RWPE1 (cell line): ENCODE measurements around the gene NUP214.
"Not testable (repeated sequence)": the region's sequence is repeated elsewhere in the genome, so short reads cannot be mapped to it uniquely, and the experiment has no call there.

Experiments
- CTCF ChIA-PET: fragments of 350-600 bp; sonication (Branson Sonifier 250); formaldehyde crosslinking; extraction: SDS; loops from one replicate; lab custom pipeline; 2021; lab: Yijun Ruan, JAX
- POLR2A ChIA-PET: fragments of 400-600 bp; formaldehyde crosslinking; extraction: SDS; loops from one replicate; lab custom pipeline; 2020; ENCODE audit warnings: antibody characterized with exemption; ENCODE audit not compliant: low non-redundant PET; lab: Yijun Ruan, JAX
- DNase-seq: peaks from one replicate; pipeline ENCODE4 v3.0.0; 2012; ENCODE audit warnings: low spot score
- H3K27ac ChIP-seq: fragments of 450-650 bp; 2 replicates; pipeline ENCODE4 v1.5.1; 2017
- TF ChIP-seq, protein P1 (sequence below): fragments of 450-650 bp; conservative IDR thresholded peaks from 2 replicates; pipeline ENCODE4 v1.5.1; 2017; ENCODE audit warnings: low read depth, mild to moderate bottlenecking

NUP214 gene

DNA sequence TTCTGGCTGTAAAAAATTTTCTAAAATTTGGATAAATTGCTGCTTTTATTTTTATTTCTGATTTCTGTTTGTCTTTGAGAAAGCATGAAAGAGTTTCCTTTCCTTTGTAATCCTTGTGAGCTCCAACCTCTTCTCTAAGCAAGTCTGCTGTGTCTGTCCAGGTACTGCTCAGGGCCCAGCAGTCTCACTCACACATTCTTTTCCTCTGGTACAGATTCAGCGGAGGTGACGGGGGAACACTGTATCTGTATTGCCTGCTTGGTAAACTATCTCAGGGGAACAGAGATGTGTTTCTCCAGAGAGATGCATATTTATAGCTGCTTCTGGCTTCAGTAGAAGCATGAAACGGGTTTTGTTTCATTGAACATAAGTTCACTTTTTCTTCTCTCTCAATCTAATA, 60.5 kb downstream of the NUP214 start:
- ChIA-PET POLR2A (no interaction called here), CTCF (interaction anchor here (1.4 kb wide), 1 partner anchor 150 kb away, joined by 6 read pairs; no protein-coding TSS in a partner anchor)
- TF ChIP-seq, protein P1, sequence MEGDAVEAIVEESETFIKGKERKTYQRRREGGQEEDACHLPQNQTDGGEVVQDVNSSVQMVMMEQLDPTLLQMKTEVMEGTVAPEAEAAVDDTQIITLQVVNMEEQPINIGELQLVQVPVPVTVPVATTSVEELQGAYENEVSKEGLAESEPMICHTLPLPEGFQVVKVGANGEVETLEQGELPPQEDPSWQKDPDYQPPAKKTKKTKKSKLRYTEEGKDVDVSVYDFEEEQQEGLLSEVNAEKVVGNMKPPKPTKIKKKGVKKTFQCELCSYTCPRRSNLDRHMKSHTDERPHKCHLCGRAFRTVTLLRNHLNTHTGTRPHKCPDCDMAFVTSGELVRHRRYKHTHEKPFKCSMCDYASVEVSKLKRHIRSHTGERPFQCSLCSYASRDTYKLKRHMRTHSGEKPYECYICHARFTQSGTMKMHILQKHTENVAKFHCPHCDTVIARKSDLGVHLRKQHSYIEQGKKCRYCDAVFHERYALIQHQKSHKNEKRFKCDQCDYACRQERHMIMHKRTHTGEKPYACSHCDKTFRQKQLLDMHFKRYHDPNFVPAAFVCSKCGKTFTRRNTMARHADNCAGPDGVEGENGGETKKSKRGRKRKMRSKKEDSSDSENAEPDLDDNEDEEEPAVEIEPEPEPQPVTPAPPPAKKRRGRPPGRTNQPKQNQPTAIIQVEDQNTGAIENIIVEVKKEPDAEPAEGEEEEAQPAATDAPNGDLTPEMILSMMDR = no peak
- DNase-seq = no peak
- H3K27ac ChIP-seq = no peak overlapping the region

DNA sequence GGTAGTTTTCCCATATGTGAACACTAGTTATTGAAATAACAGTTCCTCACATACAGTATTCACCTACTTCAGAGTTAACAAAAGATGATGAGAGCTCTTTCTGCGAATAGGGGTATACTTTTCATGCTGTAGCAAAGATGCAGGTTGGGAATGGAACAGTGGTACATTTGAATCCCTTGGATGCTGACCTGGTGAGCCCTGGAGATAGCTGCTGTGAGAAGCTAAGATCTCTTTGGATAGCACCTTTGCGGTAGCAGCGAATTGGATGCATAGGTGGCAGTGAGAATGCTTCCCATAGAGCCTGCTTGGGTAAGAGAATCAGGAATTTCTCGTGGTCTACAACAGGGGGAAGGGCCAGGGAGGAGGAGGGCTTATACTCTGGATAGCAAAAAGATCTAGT, 61.2 kb downstream of the NUP214 start:
- no peak for DNase-seq
- POLR2A ChIA-PET = no interaction called here
- TF ChIP-seq, protein P1 = no peak
- CTCF ChIA-PET = interaction anchor here (1.4 kb wide), 1 partner anchor 150 kb away, joined by 6 read pairs; no protein-coding TSS in a partner anchor
- no peak overlapping the region for H3K27ac ChIP-seq

DNA sequence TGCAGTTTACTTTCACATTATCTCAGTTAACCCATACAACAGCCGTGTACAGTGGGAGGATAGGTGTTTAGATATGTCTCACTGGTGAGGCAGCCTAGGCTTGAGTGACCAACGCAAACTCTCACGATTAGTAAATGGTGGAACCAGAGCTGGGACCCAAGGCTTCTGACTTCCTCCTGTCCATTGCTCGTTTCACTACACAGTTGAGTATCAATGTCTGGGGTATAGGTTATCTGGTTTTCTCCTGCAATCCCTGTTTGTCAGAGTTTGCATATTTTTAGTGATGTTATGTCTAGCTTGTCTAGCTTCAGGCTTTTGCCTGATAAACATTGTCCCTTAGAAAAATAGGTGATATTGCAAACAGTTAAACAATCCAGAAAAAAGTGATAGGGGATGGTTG, 62.6 kb downstream of the NUP214 start:
- no peak overlapping the region for H3K27ac ChIP-seq
- DNase-seq = no peak
- ChIA-PET POLR2A (no interaction called here), CTCF (interaction anchor here (0.6 to 0.7 kb wide), 2 partner anchors 115 to 142 kb away, joined by 3 read pairs; no protein-coding TSS in a partner anchor)
- TF ChIP-seq, protein P1 = no peak

DNA sequence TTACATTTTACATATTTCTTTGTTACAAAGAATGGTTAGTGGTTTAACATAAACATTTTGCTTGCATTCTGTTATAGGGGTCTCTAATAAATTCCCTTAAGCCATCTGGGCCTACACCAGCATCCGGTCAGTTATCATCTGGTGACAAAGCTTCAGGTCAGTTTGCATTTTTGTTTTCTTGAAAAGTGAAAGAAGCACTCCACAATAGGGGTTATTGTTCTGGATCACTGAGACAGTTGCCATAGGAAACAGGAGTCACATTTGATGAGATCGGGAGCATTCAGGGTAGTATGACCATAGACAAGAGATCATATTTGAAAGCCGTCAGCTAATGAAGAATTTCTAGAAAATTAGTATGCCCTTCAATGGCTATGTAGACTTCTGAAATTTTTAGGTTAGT, 63.6 kb downstream of the NUP214 start:
- TF ChIP-seq, protein P1 = no peak
- POLR2A ChIA-PET = no interaction called here
- no peak for DNase-seq
- CTCF ChIA-PET = interaction anchor here (0.6 kb wide), 4 partner anchors 94 to 1852 kb away, joined by 3 read pairs; no protein-coding TSS in a partner anchor
- no peak overlapping the region for H3K27ac ChIP-seq

DNA sequence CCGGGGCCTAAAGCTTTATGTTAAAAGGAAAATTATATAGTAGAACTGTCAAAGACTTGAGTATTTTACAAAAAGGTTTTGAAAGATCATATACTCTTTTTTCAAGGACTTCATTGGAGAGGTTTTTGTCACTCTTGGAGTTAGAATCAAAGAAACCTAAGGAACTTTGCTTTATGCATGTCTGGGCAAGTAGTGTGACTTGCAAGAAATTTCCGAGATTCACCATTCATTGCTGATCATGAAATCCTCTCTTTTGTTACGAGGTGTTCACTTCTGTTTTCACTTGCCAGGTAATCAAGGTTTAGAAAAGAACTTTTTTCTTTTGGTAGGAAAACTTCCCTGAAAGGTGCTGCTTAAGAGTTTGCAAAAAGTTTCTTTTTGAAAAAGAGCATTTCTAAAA, 64.8 kb downstream of the NUP214 start:
- ChIA-PET POLR2A (no interaction called here), CTCF (interaction anchor here (0.6 kb wide), 1 partner anchor 1558 kb away, joined by 3 read pairs; no protein-coding TSS in a partner anchor)
- TF ChIP-seq, protein P1 = no peak
- DNase-seq = peak; percentile 46
- no peak overlapping the region for H3K27ac ChIP-seq

DNA sequence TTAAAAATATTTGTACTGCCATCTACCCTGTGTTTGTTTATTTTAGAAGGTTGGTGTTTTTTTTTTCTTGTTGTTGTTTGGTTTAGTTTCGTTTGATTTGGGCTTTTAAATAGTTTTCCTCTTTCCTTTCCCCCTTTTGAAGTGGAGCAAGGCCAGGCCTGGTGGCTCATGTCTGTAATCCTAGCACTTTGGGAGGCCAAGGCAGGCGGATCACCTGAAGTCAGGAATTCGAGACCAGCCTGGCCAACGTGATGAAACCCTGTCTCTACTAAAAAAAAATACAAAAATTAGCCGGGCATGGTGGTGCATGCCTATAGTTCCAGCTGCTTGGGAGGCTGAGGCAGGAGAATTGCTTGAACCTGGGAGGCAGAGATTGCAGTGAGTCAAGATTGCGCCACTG, 65.6 kb downstream of the NUP214 start:
- POLR2A ChIA-PET, CTCF ChIA-PET: not testable (repeated sequence)
- H3K27ac ChIP-seq = peak overlapping the region; percentile 55

DNA sequence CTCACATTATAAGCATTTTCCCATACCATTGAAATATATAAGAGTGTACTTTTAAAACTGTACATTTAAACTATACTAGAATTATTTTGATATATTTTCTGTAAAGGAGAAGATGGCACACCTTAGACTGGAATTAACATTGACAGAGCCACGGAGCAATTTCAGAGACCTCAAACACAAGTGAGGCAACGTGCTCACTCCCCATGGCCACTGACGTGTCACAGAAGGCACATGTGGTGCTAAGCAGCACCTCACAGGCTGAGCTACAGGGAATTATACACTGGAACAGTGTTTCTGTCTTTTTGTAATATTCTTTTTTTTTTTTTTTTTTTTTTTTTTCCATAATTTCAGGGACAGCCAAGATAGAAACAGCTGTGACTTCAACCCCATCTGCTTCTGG, 66.5 kb downstream of the NUP214 start:
- no peak for DNase-seq
- ChIA-PET POLR2A (no interaction called here), CTCF (no interaction called here)
- H3K27ac ChIP-seq = no peak overlapping the region
- TF ChIP-seq, protein P1 = no peak

More for the DNA sequence above, 65.6 kb downstream of the NUP214 start:
- not testable (repeated sequence) for DNase-seq
